Loucy (cell line): ENCODE measurements around the gene THOC1.

Experiments
- H2AFZ ChIP-seq: fragments of 200-600 bp; sonication (generic); 2 replicates; pipeline ENCODE4 v1.6.0; 2016; ENCODE audit warnings: antibody characterized with exemption, mild to moderate bottlenecking, low read length, moderate library complexity
- H3F3A ChIP-seq: fragments of 200-600 bp; 2 replicates; pipeline ENCODE4 v1.6.0; 2016; ENCODE audit warnings: antibody characterized with exemption, low read depth, mild to moderate bottlenecking
- H3K27me3 ChIP-seq: fragments of 200-600 bp; sonication (generic); 2 replicates; pipeline ENCODE4 v1.6.1; 2014; ENCODE audit warnings: low read length, mild to moderate bottlenecking; ENCODE audit not compliant: insufficient read depth, poor library complexity, severe bottlenecking
- H3K36me3 ChIP-seq: fragments of 200-600 bp; sonication (generic); 2 replicates; pipeline ENCODE4 v1.6.1; 2016; ENCODE audit warnings: low read length; ENCODE audit not compliant: insufficient read depth
- H3K4me1 ChIP-seq: fragments of 200-600 bp; sonication (generic); 2 replicates; pipeline ENCODE4 v1.5.1; 2014; ENCODE audit warnings: low read length, mild to moderate bottlenecking; ENCODE audit not compliant: insufficient read depth, poor library complexity, severe bottlenecking
- H3K4me2 ChIP-seq: fragments of 200-600 bp; sonication (generic); 2 replicates; pipeline ENCODE4 v1.6.0; 2014; ENCODE audit warnings: antibody characterized with exemption, low read length, low read depth, mild to moderate bottlenecking; ENCODE audit not compliant: poor library complexity, severe bottlenecking
- H3K4me3 ChIP-seq: fragments of 200-600 bp; sonication (generic); 2 replicates; pipeline ENCODE4 v1.5.1; 2014; ENCODE audit warnings: low read length, mild to moderate bottlenecking, mixed read lengths; ENCODE audit not compliant: poor library complexity, severe bottlenecking
- H3K79me2 ChIP-seq: fragments of 200-600 bp; sonication (generic); 2 replicates; pipeline ENCODE4 v1.6.1; 2014; ENCODE audit warnings: low read length; ENCODE audit not compliant: insufficient read depth
- H3K9ac ChIP-seq: fragments of 200-600 bp; sonication (generic); 2 replicates; pipeline ENCODE4 v1.6.0; 2014; ENCODE audit warnings: mild to moderate bottlenecking, low read depth, low read length, moderate library complexity; ENCODE audit not compliant: poor library complexity, severe bottlenecking
- H3K9me2 ChIP-seq: fragments of 200-600 bp; sonication (generic); replicated peaks from 2 replicates; pipeline ENCODE4 v1.6.1; 2016; ENCODE audit warnings: low read depth, low read length, mixed read lengths
- H3K9me3 ChIP-seq: fragments of 200-600 bp; sonication (generic); 2 replicates; pipeline ENCODE4 v1.6.1; 2014; ENCODE audit warnings: mild to moderate bottlenecking, antibody characterized with exemption, low read length, low read depth; ENCODE audit not compliant: insufficient read depth
- H4K20me1 ChIP-seq: fragments of 200-600 bp; sonication (generic); 2 replicates; pipeline ENCODE4 v1.6.0; 2014; ENCODE audit warnings: antibody characterized with exemption, low read length, mild to moderate bottlenecking; ENCODE audit not compliant: insufficient read depth, poor library complexity, severe bottlenecking
- CTCF ChIP-seq: fragments of 200-600 bp; sonication (generic); conservative IDR thresholded peaks from 2 replicates; pipeline ENCODE4 v1.5.1; 2014; ENCODE audit warnings: mild to moderate bottlenecking, antibody characterized with exemption, low read length
- EZH2phosphoT487 ChIP-seq: fragments of 200-600 bp; IDR thresholded peaks from 2 replicates; pipeline ENCODE4 v1.6.1; 2018; ENCODE audit warnings: antibody characterized with exemption, mild to moderate bottlenecking, moderate library complexity, borderline replicate concordance

The THOC1 gene

GRCh38 chr18:306608-307255 lies 38.9 kb upstream of the THOC1 start:
- Histone ChIP-seq H3K79me2 (no peaks in the 10 kb centered on the region), H3K9me3 (peaks cover 5% of the 10 kb centered on the region; the same call in 1 of the 2 replicates), H3K9ac (no peak overlapping the region), H3K36me3 (no peaks in the 10 kb centered on the region), H3K4me1 (no peaks in the 10 kb centered on the region), H4K20me1 (no peaks in the 10 kb centered on the region), H3K9me2 (no peaks in the 10 kb centered on the region), H3F3A (no peaks in the 10 kb centered on the region), H3K4me3 (no peak overlapping the region), H3K27me3 (no peaks in the 10 kb centered on the region), H2AFZ (no peak overlapping the region), H3K4me2 (no peak overlapping the region)
- no peak for TF ChIP-seq EZH2phosphoT487
- TF ChIP-seq CTCF, result no peak

- Histone ChIP-seq H3K79me2 (no peaks in the 10 kb centered on the region), H4K20me1 (no peaks in the 10 kb centered on the region), H2AFZ (no peak overlapping the region), H3F3A (no peaks in the 10 kb centered on the region), H3K4me1 (no peaks in the 10 kb centered on the region), H3K9me2 (no peaks in the 10 kb centered on the region), H3K9me3 (no peaks in the 10 kb centered on the region; the same call in 1 of the 2 replicates), H3K9ac (no peak overlapping the region), H3K4me2 (no peak overlapping the region), H3K4me3 (no peak overlapping the region), H3K27me3 (no peaks in the 10 kb centered on the region), H3K36me3 (no peaks in the 10 kb centered on the region)
- no peak for TF ChIP-seq EZH2phosphoT487
- no peak for TF ChIP-seq CTCF
Observed at GRCh38 chr18:305003-305501, 37.2 kb upstream of the THOC1 start.

- no peaks in the 10 kb centered on the region; the same call in 1 of the 2 replicates for H3K9me3 ChIP-seq
- no peak overlapping the region for H3K9ac ChIP-seq
- no peaks in the 10 kb centered on the region for H3K9me2 ChIP-seq
- H4K20me1 ChIP-seq, result no peaks in the 10 kb centered on the region
- no peaks in the 10 kb centered on the region for H3K79me2 ChIP-seq
- no peak overlapping the region for H3K4me2 ChIP-seq
- TF ChIP-seq EZH2phosphoT487 (no peak), CTCF (no peak)
- H3K4me1 ChIP-seq, result no peaks in the 10 kb centered on the region
- no peaks in the 10 kb centered on the region for H3K27me3 ChIP-seq
- H3F3A ChIP-seq, result no peaks in the 10 kb centered on the region
- H3K4me3 ChIP-seq, result no peak overlapping the region
- no peaks in the 10 kb centered on the region for H3K36me3 ChIP-seq
- no peak overlapping the region for H2AFZ ChIP-seq
Observed at GRCh38 chr18:303607-304006, 35.8 kb upstream of the THOC1 start.
